H1 (cell line): ENCODE results near the gene HCAR2. TPM values are rescaled to one million over a fixed set of nuclear protein-coding genes. Genes with fewer than 3 reads are reported as not detected.
A peak's percentile ranks its signal among the peaks of the same experiment; 100 is the strongest.

ENCODE experiments used
- CTCF ChIA-PET: fragments of 300-600 bp; sonication (Branson Sonifier 250); formaldehyde crosslinking; loops from one replicate; lab custom pipeline; 2021; ENCODE audit not compliant: partially characterized antibody; lab: Charles Lee
- POLR2A ChIA-PET: fragments of 300-600 bp; sonication (Branson Sonifier 250); formaldehyde crosslinking; loops from one replicate; lab custom pipeline; 2021; ENCODE audit warnings: inconsistent platforms; ENCODE audit not compliant: partially characterized antibody; lab: Charles Lee
- DNase-seq, 2 experiments: peaks; one replicate each; pipeline versions ENCODE4 v3.0.0 to v3.0.0-alpha.2; 2010 to 2022; ENCODE audit warnings: low spot score in 2 of 2, low read depth in 1 of 2, mixed read lengths in 1 of 2
- FAIRE-seq: peaks from 2 replicates; lab custom pipeline; 2011; peaks lifted over from hg19 to GRCh38; lab: Jason Lieb, UNC
- H2AFZ ChIP-seq: 2 replicates; pipeline ENCODE4 v1.8.1; 2012; ENCODE audit warnings: low read length, inconsistent platforms
- H2AK5ac ChIP-seq: 2 replicates; pipeline ENCODE4 v1.6.1; 2013; ENCODE audit warnings: low read depth, low read length
- H2BK120ac ChIP-seq: replicated peaks from 2 replicates; pipeline ENCODE3; 2013; ENCODE audit warnings: low read depth, low read length, inconsistent platforms
- H2BK12ac ChIP-seq: 2 replicates; pipeline ENCODE4 v1.6.1; 2013; ENCODE audit warnings: low read depth, low read length
- H2BK15ac ChIP-seq: 2 replicates; pipeline ENCODE4 v1.6.1; 2013; ENCODE audit warnings: low read length
- H2BK20ac ChIP-seq: 2 replicates; pipeline ENCODE4 v1.6.1; 2013; ENCODE audit warnings: low read length
- H2BK5ac ChIP-seq: 2 replicates; pipeline ENCODE4 v1.6.1; 2013; ENCODE audit warnings: low read depth, low read length
- H3K14ac ChIP-seq: 2 replicates; pipeline ENCODE4 v1.6.1; 2013; ENCODE audit warnings: inconsistent platforms; ENCODE audit not compliant: insufficient read length
- H3K18ac ChIP-seq: 2 replicates; pipeline ENCODE4 v1.6.1; 2013; ENCODE audit warnings: low read length; ENCODE audit errors: extremely low read depth
- H3K23ac ChIP-seq: 2 replicates; pipeline ENCODE4 v1.6.1; 2013; ENCODE audit warnings: inconsistent platforms; ENCODE audit not compliant: insufficient read length
- H3K23me2 ChIP-seq: 2 replicates; pipeline ENCODE4 v1.6.1; 2013; ENCODE audit warnings: low read depth, low read length
- H3K27ac ChIP-seq: 2 replicates; pipeline ENCODE4 v1.6.1; 2011; ENCODE audit warnings: low read depth, low read length, inconsistent platforms
- H3K27me3 ChIP-seq, 4 experiments: replicated peaks in 1 of 4; 1 replicate in 1 of 4; 2 replicates in 3 of 4; pipeline versions ENCODE4 v1.6.1 to v1.8.1; 2011 to 2013; ENCODE audit warnings: low read length in 3 of 4, mild to moderate bottlenecking in 3 of 4, inconsistent platforms in 2 of 4, mixed read lengths in 2 of 4, moderate library complexity in 1 of 4; ENCODE audit not compliant: control insufficient read depth in 3 of 4, insufficient read depth in 3 of 4; ENCODE audit errors: extremely low read depth in 1 of 4
- H3K36me3 ChIP-seq, 4 experiments: 2 replicates each; pipeline versions ENCODE4 v1.6.1 to v1.8.1; 2011 to 2013; ENCODE audit warnings: mild to moderate bottlenecking in 4 of 4, low read length in 3 of 4, moderate library complexity in 2 of 4, control low read depth in 1 of 4, inconsistent platforms in 1 of 4; ENCODE audit not compliant: insufficient read depth in 4 of 4, control insufficient read depth in 2 of 4
- H3K4ac ChIP-seq: replicated peaks from 2 replicates; pipeline ENCODE3; 2013; ENCODE audit warnings: low read length, low read depth, mixed read lengths, inconsistent platforms; ENCODE audit not compliant: insufficient read length
- H3K4me1 ChIP-seq, 4 experiments: replicated peaks in 1 of 4; 1 replicate in 1 of 4; 2 replicates in 3 of 4; pipeline versions ENCODE4 v1.6.1 to v1.8.1; 2011 to 2013; ENCODE audit warnings: low read length in 3 of 4, inconsistent platforms in 2 of 4, mixed read lengths in 1 of 4; ENCODE audit not compliant: insufficient read depth in 4 of 4, control insufficient read depth in 3 of 4
- H3K4me2 ChIP-seq, 2 experiments: 2 replicates each; pipeline versions ENCODE4 v1.6.1 to v1.8.1; 2011 to 2013; ENCODE audit warnings: low read depth in 2 of 2, low read length in 2 of 2, control low read depth in 1 of 2, inconsistent platforms in 1 of 2, mild to moderate bottlenecking in 1 of 2; ENCODE audit not compliant: insufficient read depth in 1 of 2
- H3K4me3 ChIP-seq, 4 experiments: fragments of 200-600, 300-600 bp in 1 of 4; sonication (generic), shearing (Covaris generic), sonication (Bioruptor Twin) in 1 of 4; 2 replicates each; pipeline versions ENCODE4 v1.5.1 to v1.8.1; 2011 to 2016; ENCODE audit warnings: low read length in 4 of 4, low read depth in 3 of 4, control low read depth in 2 of 4, inconsistent platforms in 2 of 4, mild to moderate bottlenecking in 2 of 4, mixed read lengths in 1 of 4, moderate library complexity in 1 of 4; ENCODE audit not compliant: insufficient read depth in 2 of 4; ENCODE audit errors: extremely low read depth in 1 of 4
- H3K56ac ChIP-seq: replicated peaks from 2 replicates; pipeline ENCODE3; 2013; ENCODE audit warnings: low read depth, mild to moderate bottlenecking, mixed read lengths, low read length, inconsistent platforms; ENCODE audit not compliant: insufficient read length
- H3K79me1 ChIP-seq: 2 replicates; pipeline ENCODE4 v1.6.1; 2013; ENCODE audit warnings: low read depth, low read length, control low read depth
- H3K79me2 ChIP-seq, 2 experiments: 2 replicates each; pipeline versions ENCODE4 v1.6.1 to v1.8.1; 2012 to 2013; ENCODE audit warnings: low read length in 2 of 2, mild to moderate bottlenecking in 2 of 2, inconsistent platforms in 1 of 2; ENCODE audit not compliant: insufficient read depth in 2 of 2, control insufficient read depth in 1 of 2
- H3K9ac ChIP-seq, 4 experiments: replicated peaks in 1 of 4; 1 replicate in 1 of 4; 2 replicates in 3 of 4; pipeline versions ENCODE4 v1.6.1 to v1.8.1; 2011 to 2013; ENCODE audit warnings: low read depth in 3 of 4, low read length in 3 of 4, control low read depth in 2 of 4, mild to moderate bottlenecking in 2 of 4, moderate library complexity in 2 of 4, inconsistent platforms in 1 of 4; ENCODE audit errors: extremely low read depth in 1 of 4
- H3K9me3 ChIP-seq, 2 experiments: 2 replicates each; pipeline versions ENCODE4 v1.6.1 to v1.8.1; 2012 to 2013; ENCODE audit warnings: mild to moderate bottlenecking in 2 of 2, moderate library complexity in 2 of 2, control low read depth in 1 of 2, inconsistent platforms in 1 of 2, low read depth in 1 of 2, low read length in 1 of 2, mixed read lengths in 1 of 2; ENCODE audit not compliant: insufficient read depth in 2 of 2
- H4K20me1 ChIP-seq, 2 experiments: replicated peaks in 1 of 2; 2 replicates each; pipeline versions ENCODE3 to v1.8.1; 2011 to 2013; ENCODE audit warnings: inconsistent platforms in 2 of 2, low read length in 2 of 2, mild to moderate bottlenecking in 1 of 2; ENCODE audit not compliant: insufficient read depth in 2 of 2, control insufficient read depth in 1 of 2
- H4K5ac ChIP-seq: 2 replicates; pipeline ENCODE4 v1.6.1; 2013; ENCODE audit warnings: low read length, low read depth, mixed read lengths, inconsistent platforms; ENCODE audit not compliant: insufficient read length
- H4K8ac ChIP-seq: 2 replicates; pipeline ENCODE4 v1.8.0; 2013; ENCODE audit warnings: mild to moderate bottlenecking, moderate library complexity, low read length, inconsistent platforms; ENCODE audit not compliant: insufficient read depth; ENCODE audit errors: extremely low read depth
- H4K91ac ChIP-seq: replicated peaks from 2 replicates; pipeline ENCODE3; 2013; ENCODE audit warnings: low read length, mixed read lengths, inconsistent platforms; ENCODE audit not compliant: insufficient read length
- CBX5 ChIP-seq: fragments of 300-800, 300-1000 bp; sonication (generic); IDR thresholded peaks from 2 replicates; pipeline ENCODE4 v1.7.1; 2016; ENCODE audit warnings: antibody characterized with exemption, low read length, low read depth
- CTBP2 ChIP-seq: IDR thresholded peaks from 2 replicates; pipeline ENCODE4 v1.7.0; 2011; ENCODE audit warnings: borderline replicate concordance, mild to moderate bottlenecking, moderate library complexity, mixed read lengths, low read length; ENCODE audit not compliant: insufficient read depth, insufficient read length
- EGR1 ChIP-seq: IDR thresholded peaks from 2 replicates; pipeline ENCODE4 v1.6.1; 2011; ENCODE audit warnings: low read depth, low read length, borderline replicate concordance
- EZH2 ChIP-seq: fragments of 200-600 bp; sonication (generic); IDR thresholded peaks from 2 replicates; pipeline ENCODE4 v1.7.1; 2012; ENCODE audit warnings: low read depth, mild to moderate bottlenecking, moderate library complexity, low read length, inconsistent platforms; ENCODE audit not compliant: severe bottlenecking
- PHF8 ChIP-seq: fragments of 200-600 bp; sonication (generic); conservative IDR thresholded peaks from 2 replicates; pipeline ENCODE4 v1.7.1; 2012; ENCODE audit warnings: low read depth, mild to moderate bottlenecking, inconsistent platforms, low read length, moderate library complexity
- RNF2 ChIP-seq: fragments of 200-900, 300-1000 bp; sonication (generic); IDR thresholded peaks from 2 replicates; pipeline ENCODE4 v1.7.1; 2016; ENCODE audit warnings: borderline replicate concordance, low read depth, mild to moderate bottlenecking, antibody characterized with exemption, low read length; ENCODE audit not compliant: poor library complexity, severe bottlenecking; ENCODE audit errors: missing control alignments
- SIN3A ChIP-seq, 2 experiments: IDR thresholded peaks in 1 of 2; conservative IDR thresholded peaks in 1 of 2; 2 replicates each; pipeline ENCODE4 v1.6.1; 2011 to 2012; ENCODE audit warnings: low read length in 2 of 2, improper control_type of control experiment in 1 of 2, low read depth in 1 of 2, mild to moderate bottlenecking in 1 of 2
- SP4 ChIP-seq: IDR thresholded peaks from 2 replicates; pipeline ENCODE4 v1.6.1; 2012; ENCODE audit warnings: low read length, inconsistent platforms
- TAF1 ChIP-seq: IDR thresholded peaks from 2 replicates; pipeline ENCODE4 v1.6.1; 2011; ENCODE audit warnings: mild to moderate bottlenecking, low read depth, low read length
- WGBS, 2 experiments: shearing (Covaris generic) in 1 of 2; methylation state at CpG; one replicate each; pipeline versions ENCODE4 v1.1.6 to v1.1.7; 2013 to 2015; ENCODE audit warnings: low lambda C conversion rate in 2 of 2, mixed read lengths in 2 of 2, inconsistent platforms in 1 of 2, low coverage in 1 of 2, missing lambda C conversion rate in 1 of 2; ENCODE audit not compliant: insufficient replicate concordance in 2 of 2, insufficient coverage in 1 of 2, insufficient read length in 1 of 2; ENCODE audit errors: extremely low coverage in 1 of 2, missing lambda C conversion rate in 1 of 2; 5-methylcytosine and 5-hydroxymethylcytosine counted together
- polyA plus RNA-seq, 7 experiments: library from polyadenylated mRNA; depleted of rRNA in 3 of 7; stranded (reverse) in 5 of 7; unstranded in 2 of 7; fragments of >200 nt in 5 of 7; fragments of 200-250 nt in 2 of 7; gene quantifications; 1 replicate in 5 of 7; 2 replicates in 1 of 7; 4 replicates in 1 of 7; pipeline versions ENCODE4 v1.2.1 to v1.2.3, GENCODE V29; 2011 to 2013; ENCODE audit warnings: missing spikeins in 2 of 7, mixed read lengths in 2 of 7
- total RNA-seq: library from RNA; stranded (reverse); fragmentation: NEBNext Ultra II Directional; extraction: Animal tissue kit (Norgen Biotek cat#: 25700); gene quantifications from 2 replicates; pipeline ENCODE4 v1.2.1, GENCODE V29; 2021
- TF ChIP-seq, protein P1 (sequence below): IDR thresholded peaks from 2 replicates; pipeline ENCODE4 v1.6.1; 2011; ENCODE audit warnings: low read depth, mild to moderate bottlenecking, low read length; ENCODE audit not compliant: insufficient read depth

HCAR2 gene
- total and polyA plus RNA-seq, 2 of the 8 experiments (the other 6 are each of a cell fraction or from before 2014, with no cell fraction given) = not detected

DNA sequence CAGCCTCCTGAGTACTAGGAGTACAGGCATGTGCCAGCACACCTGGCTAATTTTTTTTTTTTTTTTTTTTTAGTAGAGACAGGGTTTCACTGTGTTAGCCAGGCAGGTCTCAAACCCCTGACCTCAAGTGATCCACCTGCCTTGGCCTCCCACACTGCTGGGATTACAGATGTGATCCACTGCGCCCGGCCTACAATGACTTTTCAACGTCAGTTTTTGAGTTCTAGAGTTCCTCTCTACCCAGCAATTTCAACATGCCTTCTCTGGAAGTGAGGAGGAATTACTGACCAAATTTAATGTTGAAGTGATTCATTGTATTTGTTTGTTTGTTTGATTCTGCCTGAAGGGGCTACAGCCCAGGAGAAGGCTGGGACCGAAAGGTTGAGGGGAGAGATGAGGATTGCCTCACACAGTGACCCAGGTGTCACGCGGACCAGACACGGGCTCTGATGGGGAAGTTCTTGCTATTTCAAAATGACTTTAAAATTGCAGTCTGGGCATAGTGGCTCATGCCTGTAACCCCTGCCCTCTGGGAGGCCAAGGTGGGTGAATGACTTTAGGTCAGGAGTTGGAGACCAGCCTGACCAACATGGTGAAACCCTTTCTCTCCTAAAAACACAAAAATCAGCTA, 40.9 kb upstream of the HCAR2 start:
- Histone ChIP-seq H3K79me2 (no peaks in the 10 kb centered on the region), H2BK15ac (no peak overlapping the region), H3K79me1 (no peaks in the 10 kb centered on the region), H3K4me2 (no peak overlapping the region), H3K56ac (no peak overlapping the region), H3K36me3 (no peaks in the 10 kb centered on the region; a peak in 1 of 8 replicates), H3K4ac (no peak overlapping the region), H3K4me1 (no peaks in the 10 kb centered on the region), H3K4me3 (no peak overlapping the region), H3K27ac (no peak overlapping the region), H3K27me3 (no peaks in the 10 kb centered on the region), H4K5ac (no peak overlapping the region), H4K91ac (no peak overlapping the region), H3K14ac (no peak overlapping the region), H3K23ac (no peak overlapping the region), H2BK20ac (no peak overlapping the region), H4K20me1 (no peaks in the 10 kb centered on the region), H3K9ac (no peak overlapping the region), H2BK12ac (no peak overlapping the region), H2BK120ac (no peak overlapping the region), H3K18ac (no peak overlapping the region), H4K8ac (peak overlapping the region; percentile 51), H3K9me3 (no peaks in the 10 kb centered on the region), H2AFZ (no peak overlapping the region), H2BK5ac (no peak overlapping the region), H2AK5ac (no peak overlapping the region), H3K23me2 (no peaks in the 10 kb centered on the region)
- TF ChIP-seq PHF8 = no peak
- no peak for TF ChIP-seq EGR1
- no peak for TF ChIP-seq CTBP2
- TF ChIP-seq EZH2 = no peak
- TF ChIP-seq, protein P1, sequence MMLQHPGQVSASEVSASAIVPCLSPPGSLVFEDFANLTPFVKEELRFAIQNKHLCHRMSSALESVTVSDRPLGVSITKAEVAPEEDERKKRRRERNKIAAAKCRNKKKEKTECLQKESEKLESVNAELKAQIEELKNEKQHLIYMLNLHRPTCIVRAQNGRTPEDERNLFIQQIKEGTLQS = no peak
- no peak for TF ChIP-seq RNF2
- no peak for TF ChIP-seq CBX5
- no peak for TF ChIP-seq TAF1
- TF ChIP-seq SP4 = no peak
- no peak for TF ChIP-seq SIN3A (conservative IDR thresholded peaks at IDR 0.05 in 1 of 2, IDR thresholded peaks at IDR 0.05 in 1 of 2; ENCODE audit: low read depth in 1 of 2, low read length in 2 of 2)
- no peak for FAIRE-seq
- no peak for DNase-seq
- ChIA-PET CTCF (interaction anchor here (0.8 kb wide), 1 partner anchor 107 kb away, joined by 3 read pairs; no protein-coding TSS in a partner anchor), POLR2A (no interaction called here)
- WGBS, 2 experiments = 88% methylated on average over 7 of the region's 7 CpGs; no CpG with 5 or more reads in 1 of the 2 experiments
